NT2/D1 (cell line): Measurements from ENCODE around the gene ASIC1.

ENCODE experiments used
- SUZ12 ChIP-seq: IDR thresholded peaks from 2 replicates; pipeline ENCODE4 v1.6.1; 2011; ENCODE audit not compliant: insufficient read length, insufficient read depth; ENCODE audit errors: extremely low read depth
- YY1 ChIP-seq: IDR thresholded peaks from 2 replicates; pipeline ENCODE4 v1.6.1; 2011; ENCODE audit not compliant: insufficient read length, insufficient read depth
- ZNF274 ChIP-seq: IDR thresholded peaks from 2 replicates; pipeline ENCODE4 v1.6.1; 2011; ENCODE audit warnings: mild to moderate bottlenecking, low read depth, low read length

DNA sequence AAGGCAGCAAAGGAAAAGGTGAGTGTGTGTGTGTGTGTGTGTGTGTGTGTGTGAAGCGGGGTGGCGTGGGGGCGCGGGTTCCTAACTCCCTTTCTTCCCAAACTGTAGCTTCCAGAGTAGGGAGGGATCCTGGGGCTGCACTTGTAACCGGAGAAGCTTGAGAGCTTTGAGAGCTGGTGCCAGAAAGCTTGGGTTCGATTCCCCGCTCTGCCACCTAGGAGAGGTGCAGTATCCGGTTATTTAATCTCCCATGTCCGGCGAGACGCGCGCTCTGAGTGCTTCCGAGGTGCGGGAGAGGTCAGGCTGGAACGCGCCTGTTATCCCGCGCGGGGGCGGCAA is 24.9 kb upstream of the ASIC1 start:
- TF ChIP-seq ZNF274, result no peak
- TF ChIP-seq SUZ12, result no peak
- no peak for TF ChIP-seq YY1
